HCT116 (cell line): ENCODE results near the gene CD300LD. TPM values are rescaled to one million over a fixed set of nuclear protein-coding genes. Genes with fewer than 3 reads are reported as not detected.

Experiments used
- ATAC-seq: fragments of 200-7000 bp; cut with Tn5 transposase; 2 replicates; pipeline ENCODE4 v1.9.1; 2020; ENCODE audit warnings: mild to moderate bottlenecking, moderate library complexity
- BruUV-seq: library from RNA; stranded (reverse); fragments of 400-500 nt; replicated peaks from 2 replicates; lab custom pipeline; 2021; lab: Mats Ljungman, UMichigan
- CTCF ChIA-PET: fragments of 300-600 bp; sonication (Branson Sonifier 250); formaldehyde crosslinking; loops from one replicate; lab custom pipeline; 2021; ENCODE audit warnings: antibody characterized with exemption; lab: Charles Lee
- POLR2A ChIA-PET: fragments of 300-600, 350-600 bp; sonication (Branson Sonifier 250); formaldehyde crosslinking; loops from one replicate; lab custom pipeline; 2021; ENCODE audit warnings: antibody characterized with exemption; lab: Charles Lee
- RAD21 ChIA-PET, 2 experiments: fragments of 300-600 bp; sonication (Branson Sonifier 250); formaldehyde crosslinking; loops; one replicate each; lab custom pipeline; 2023; ENCODE audit warnings: low total read pairs in 2 of 2; ENCODE audit not compliant: uncharacterized antibody in 2 of 2, unreplicated experiment in 2 of 2, low non-redundant PET in 1 of 2; lab: Charles Lee
- DNase-seq: peaks from one replicate; pipeline ENCODE4 v3.0.0-alpha.2; 2010; ENCODE audit warnings: low read depth, low spot score
- H2AFZ ChIP-seq: fragments of 200-600 bp; shearing (Covaris generic), sonication (generic); 2 replicates; pipeline ENCODE4 v1.6.1; 2017; ENCODE audit warnings: low read depth, mixed run types, mixed read lengths, antibody characterized with exemption, low read length; ENCODE audit not compliant: poor library complexity, severe bottlenecking
- H3K27ac ChIP-seq: 2 replicates; pipeline ENCODE4 v1.5.1; 2012; ENCODE audit warnings: low read depth, low read length
- H3K27me3 ChIP-seq: fragments of 200-600 bp; sonication (generic); 2 replicates; pipeline ENCODE4 v1.6.1; 2016; ENCODE audit warnings: mixed run types, low read length, mixed read lengths; ENCODE audit not compliant: insufficient read depth
- H3K36me3 ChIP-seq, 2 experiments: fragments of 200-500 bp in 1 of 2; fragments of 200-600 bp in 1 of 2; sonication (Bioruptor generic) in 1 of 2; sonication (generic) in 1 of 2; 2 replicates each; pipeline versions ENCODE4 v1.5.1 to v1.6.1; 2014 to 2016; ENCODE audit warnings: low read length in 2 of 2, inconsistent platforms in 1 of 2, mixed read lengths in 1 of 2, mixed run types in 1 of 2; ENCODE audit not compliant: insufficient read depth in 2 of 2, control insufficient read depth in 1 of 2
- H3K4me1 ChIP-seq, 2 experiments: fragments of 200-600 bp in 1 of 2; sonication (generic) in 1 of 2; 2 replicates each; pipeline versions ENCODE4 v1.5.1 to v1.6.1; 2012 to 2017; ENCODE audit warnings: low read length in 2 of 2, inconsistent platforms in 1 of 2, mild to moderate bottlenecking in 1 of 2, mixed read lengths in 1 of 2, mixed run types in 1 of 2, moderate library complexity in 1 of 2; ENCODE audit not compliant: insufficient read depth in 2 of 2, control insufficient read depth in 1 of 2
- H3K4me2 ChIP-seq: fragments of 200-600 bp; sonication (generic); 2 replicates; pipeline ENCODE4 v1.6.1; 2017; ENCODE audit warnings: mixed run types, low read length, mixed read lengths
- H3K4me3 ChIP-seq, 2 experiments: fragments of 200-600 bp in 1 of 2; sonication (generic) in 1 of 2; replicated peaks in 1 of 2; 2 replicates each; pipeline ENCODE4 v1.5.1; 2011 to 2016; ENCODE audit warnings: low read length in 2 of 2, control low read depth in 1 of 2, low read depth in 1 of 2, mild to moderate bottlenecking in 1 of 2, mixed read lengths in 1 of 2, mixed run types in 1 of 2
- H3K79me2 ChIP-seq: fragments of 200-600 bp; sonication (generic); 2 replicates; pipeline ENCODE4 v1.6.1; 2017; ENCODE audit warnings: mild to moderate bottlenecking, mixed run types, low read length, moderate library complexity, mixed read lengths; ENCODE audit not compliant: insufficient read depth
- H3K9ac ChIP-seq: fragments of 200-600 bp; sonication (generic); 2 replicates; pipeline ENCODE4 v1.6.1; 2016; ENCODE audit warnings: low read length, mixed read lengths
- H3K9me2 ChIP-seq: fragments of 200-600 bp; sonication (generic), shearing (Covaris generic); 2 replicates; pipeline ENCODE4 v1.6.1; 2017; ENCODE audit warnings: mixed run types, mild to moderate bottlenecking, moderate library complexity; ENCODE audit not compliant: insufficient read depth
- H3K9me3 ChIP-seq, 2 experiments: fragments of 200-500 bp in 1 of 2; fragments of 200-600 bp in 1 of 2; sonication (Bioruptor generic) in 1 of 2; sonication (generic) in 1 of 2; 2 replicates each; pipeline ENCODE4 v1.6.1; 2014 to 2017; ENCODE audit warnings: low read length in 2 of 2, mixed read lengths in 2 of 2, inconsistent platforms in 1 of 2, low read depth in 1 of 2, mild to moderate bottlenecking in 1 of 2, mixed run types in 1 of 2, moderate library complexity in 1 of 2; ENCODE audit not compliant: control insufficient read depth in 1 of 2, insufficient read depth in 1 of 2
- H4K20me1 ChIP-seq: fragments of 200-600 bp; sonication (generic), shearing (Covaris generic); 2 replicates; pipeline ENCODE4 v1.6.1; 2017; ENCODE audit warnings: mixed run types, mild to moderate bottlenecking, moderate library complexity; ENCODE audit not compliant: insufficient read depth
- POLR2A ChIP-seq: IDR thresholded peaks from 2 replicates; pipeline ENCODE4 v1.7.0; 2011; ENCODE audit warnings: borderline replicate concordance; ENCODE audit not compliant: insufficient read depth, insufficient read length; ENCODE audit errors: extremely low read depth
- POLR2AphosphoS5 ChIP-seq: IDR thresholded peaks from 2 replicates; pipeline ENCODE4 v1.6.1; 2011; ENCODE audit warnings: mild to moderate bottlenecking, low read depth, low read length, moderate library complexity
- SIN3A ChIP-seq: IDR thresholded peaks from 2 replicates; pipeline ENCODE4 v1.6.1; 2012; ENCODE audit warnings: low read depth
- YY1 ChIP-seq: IDR thresholded peaks from 2 replicates; pipeline ENCODE4 v1.6.1; 2011; ENCODE audit warnings: low read length, low read depth, moderate library complexity, mild to moderate bottlenecking; ENCODE audit not compliant: insufficient replicate concordance; ENCODE audit errors: extremely low read depth
- ZBTB33 ChIP-seq: IDR thresholded peaks from 2 replicates; pipeline ENCODE4 v1.6.1; 2011; ENCODE audit warnings: mild to moderate bottlenecking, low read length, moderate library complexity; ENCODE audit not compliant: insufficient replicate concordance; ENCODE audit errors: extremely low read depth
- ZFX ChIP-seq: fragments of 450-650 bp; IDR thresholded peaks from 2 replicates; pipeline ENCODE4 v1.6.1; 2017
- intact Hi-C: fragments of 100-400 bp; cut with micrococcal nuclease; formaldehyde crosslinking; loops from 2 replicates; pipeline ENCODE4 v1.10.0; 2022
- total RNA-seq: library from RNA; stranded (reverse); gene quantifications from one replicate; pipeline ENCODE4 v1.2.1, GENCODE V29; 2021; ENCODE audit not compliant: unreplicated experiment
- TF ChIP-seq, protein P1 (sequence below): IDR thresholded peaks from 2 replicates; pipeline ENCODE4 v1.6.1; 2012; ENCODE audit warnings: low read depth

The CD300LD gene
- total RNA-seq, 1 experiment from 2014 or later = not detected

GRCh38 chr17:74625661-74626060 is 33.6 kb upstream of the CD300LD start:
- no peaks in the 10 kb centered on the region for H3K36me3 ChIP-seq
- H3K4me3 ChIP-seq = no peak overlapping the region
- no peak overlapping the region for H3K9ac ChIP-seq
- DNase-seq (no peak), ATAC-seq (no peak)
- BruUV-seq = no TSS peak
- no peaks in the 10 kb centered on the region for H3K4me1 ChIP-seq
- POLR2A ChIA-PET = no interaction called here
- intact Hi-C loops = no loop called here
- TF ChIP-seq SIN3A (no peak), POLR2A (no peak), YY1 (no peak), ZBTB33 (no peak), ZFX (no peak), POLR2AphosphoS5 (no peak)
- TF ChIP-seq, protein P1, sequence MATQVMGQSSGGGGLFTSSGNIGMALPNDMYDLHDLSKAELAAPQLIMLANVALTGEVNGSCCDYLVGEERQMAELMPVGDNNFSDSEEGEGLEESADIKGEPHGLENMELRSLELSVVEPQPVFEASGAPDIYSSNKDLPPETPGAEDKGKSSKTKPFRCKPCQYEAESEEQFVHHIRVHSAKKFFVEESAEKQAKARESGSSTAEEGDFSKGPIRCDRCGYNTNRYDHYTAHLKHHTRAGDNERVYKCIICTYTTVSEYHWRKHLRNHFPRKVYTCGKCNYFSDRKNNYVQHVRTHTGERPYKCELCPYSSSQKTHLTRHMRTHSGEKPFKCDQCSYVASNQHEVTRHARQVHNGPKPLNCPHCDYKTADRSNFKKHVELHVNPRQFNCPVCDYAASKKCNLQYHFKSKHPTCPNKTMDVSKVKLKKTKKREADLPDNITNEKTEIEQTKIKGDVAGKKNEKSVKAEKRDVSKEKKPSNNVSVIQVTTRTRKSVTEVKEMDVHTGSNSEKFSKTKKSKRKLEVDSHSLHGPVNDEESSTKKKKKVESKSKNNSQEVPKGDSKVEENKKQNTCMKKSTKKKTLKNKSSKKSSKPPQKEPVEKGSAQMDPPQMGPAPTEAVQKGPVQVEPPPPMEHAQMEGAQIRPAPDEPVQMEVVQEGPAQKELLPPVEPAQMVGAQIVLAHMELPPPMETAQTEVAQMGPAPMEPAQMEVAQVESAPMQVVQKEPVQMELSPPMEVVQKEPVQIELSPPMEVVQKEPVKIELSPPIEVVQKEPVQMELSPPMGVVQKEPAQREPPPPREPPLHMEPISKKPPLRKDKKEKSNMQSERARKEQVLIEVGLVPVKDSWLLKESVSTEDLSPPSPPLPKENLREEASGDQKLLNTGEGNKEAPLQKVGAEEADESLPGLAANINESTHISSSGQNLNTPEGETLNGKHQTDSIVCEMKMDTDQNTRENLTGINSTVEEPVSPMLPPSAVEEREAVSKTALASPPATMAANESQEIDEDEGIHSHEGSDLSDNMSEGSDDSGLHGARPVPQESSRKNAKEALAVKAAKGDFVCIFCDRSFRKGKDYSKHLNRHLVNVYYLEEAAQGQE = no peak
- H4K20me1 ChIP-seq = no peaks in the 10 kb centered on the region
- H3K27ac ChIP-seq = no peak overlapping the region
- no peaks in the 10 kb centered on the region for H3K9me2 ChIP-seq
- no peak overlapping the region for H2AFZ ChIP-seq
- H3K4me2 ChIP-seq = no peak overlapping the region
- CTCF ChIA-PET = interaction anchor here (1.5 kb wide), 1 partner anchor 60 kb away, joined by 4 read pairs; no protein-coding TSS in a partner anchor
- peaks cover 72% of the 10 kb centered on the region for H3K27me3 ChIP-seq
- H3K9me3 ChIP-seq = peaks cover 0 to 4% of the 10 kb centered on the region in 2 experiments; a peak in 2 of 4 replicates
- RAD21 ChIA-PET = no interaction called here
- no peaks in the 10 kb centered on the region for H3K79me2 ChIP-seq
